Bronchial epithelial cell (primary cell): ENCODE measurements around the gene RETREG2. TPM values are rescaled to one million over a fixed set of nuclear protein-coding genes. Genes with fewer than 3 reads are reported as not detected.

Source experiments
- DNase-seq: peaks from one replicate; pipeline ENCODE4 v3.0.0-alpha.2; 2010; ENCODE audit warnings: low read depth
- FAIRE-seq: peaks from 2 replicates; lab custom pipeline; 2011; peaks lifted over from hg19 to GRCh38; lab: Jason Lieb, UNC
- H3K27me3 ChIP-seq: 2 replicates; pipeline ENCODE4 v1.5.1; 2011; ENCODE audit warnings: low read length; ENCODE audit not compliant: control insufficient read depth, insufficient read depth
- H3K36me3 ChIP-seq: 2 replicates; pipeline ENCODE4 v1.5.1; 2011; ENCODE audit warnings: low read length; ENCODE audit not compliant: control insufficient read depth, insufficient read depth
- H3K4me3 ChIP-seq: 2 replicates; pipeline ENCODE4 v1.5.1; 2011; ENCODE audit warnings: mild to moderate bottlenecking, low read depth, low read length, control low read depth
- CTCF ChIP-seq: IDR thresholded peaks from 2 replicates; pipeline ENCODE4 v1.5.1; 2011; ENCODE audit warnings: mild to moderate bottlenecking, moderate library complexity, low read length, control low read depth, inconsistent platforms; ENCODE audit not compliant: insufficient read depth, severe bottlenecking
- total RNA-seq: library from RNA; depleted of rRNA; stranded (reverse); fragments of >200 nt; gene quantifications from 2 replicates; pipeline ENCODE4 v1.2.1, GENCODE V29; 2014

RETREG2 gene
- total RNA-seq, 1 donor from 2014 or later, result 110 TPM

GRCh38 chr2:219163156-219163555 is 14.9 kb upstream of the RETREG2 start:
- DNase-seq (no peak), FAIRE-seq (no peak)
- no peaks in the 10 kb centered on the region for H3K36me3 ChIP-seq
- TF ChIP-seq CTCF, result no peak
- H3K27me3 ChIP-seq, result no peaks in the 10 kb centered on the region
- no peak overlapping the region for H3K4me3 ChIP-seq

- no peak for DNase-seq
- no peak for FAIRE-seq
- H3K27me3 ChIP-seq, result no peaks in the 10 kb centered on the region
- no peaks in the 10 kb centered on the region for H3K36me3 ChIP-seq
- H3K4me3 ChIP-seq, result no peak overlapping the region
- no peak for TF ChIP-seq CTCF
Observed at GRCh38 chr2:219165058-219165911, 12.8 kb upstream of the RETREG2 start.

- Histone ChIP-seq H3K27me3 (no peaks in the 10 kb centered on the region), H3K4me3 (no peak overlapping the region), H3K36me3 (peaks cover 2% of the 10 kb centered on the region)
- TF ChIP-seq CTCF, result no peak
- FAIRE-seq, result peak; percentile 81
- no peak for DNase-seq
Observed at GRCh38 chr2:219167997-219168396, 10.1 kb upstream of the RETREG2 start.

- H3K4me3 ChIP-seq, result no peak overlapping the region
- H3K36me3 ChIP-seq, result peaks cover 4% of the 10 kb centered on the region
- no peaks in the 10 kb centered on the region for H3K27me3 ChIP-seq
- TF ChIP-seq CTCF, result no peak
- DNase-seq (no peak), FAIRE-seq (no peak)
Observed at GRCh38 chr2:219168526-219168925, 9.5 kb upstream of the RETREG2 start.

- H3K36me3 ChIP-seq, result peaks cover 4% of the 10 kb centered on the region
- DNase-seq (no peak), FAIRE-seq (peak; percentile 28)
- H3K27me3 ChIP-seq, result no peaks in the 10 kb centered on the region
- H3K4me3 ChIP-seq, result no peak overlapping the region
- no peak for TF ChIP-seq CTCF
Observed at GRCh38 chr2:219168932-219169331, 9.1 kb upstream of the RETREG2 start.
